Measurements from ENCODE around the gene SNTA1.
A peak's percentile ranks its signal among the peaks of the same experiment; 100 is the strongest.
"Not testable (repeated sequence)": the region's sequence is repeated elsewhere in the genome, so short reads cannot be mapped to it uniquely, and the experiment has no call there.

SNTA1 gene

GRCh38 chr20:33393609-33394008 lies 50.0 kb downstream of the SNTA1 start:
- DNase-seq (ENCODE audit: low spot score), result no peak

- no peak for DNase-seq (ENCODE audit: low spot score)
Measured at GRCh38 chr20:33391722-33392415, 51.7 kb downstream of the SNTA1 start.

- not testable (repeated sequence) for DNase-seq (ENCODE audit: low spot score)
Measured at GRCh38 chr20:33389326-33389725, 54.2 kb downstream of the SNTA1 start.

DNA sequence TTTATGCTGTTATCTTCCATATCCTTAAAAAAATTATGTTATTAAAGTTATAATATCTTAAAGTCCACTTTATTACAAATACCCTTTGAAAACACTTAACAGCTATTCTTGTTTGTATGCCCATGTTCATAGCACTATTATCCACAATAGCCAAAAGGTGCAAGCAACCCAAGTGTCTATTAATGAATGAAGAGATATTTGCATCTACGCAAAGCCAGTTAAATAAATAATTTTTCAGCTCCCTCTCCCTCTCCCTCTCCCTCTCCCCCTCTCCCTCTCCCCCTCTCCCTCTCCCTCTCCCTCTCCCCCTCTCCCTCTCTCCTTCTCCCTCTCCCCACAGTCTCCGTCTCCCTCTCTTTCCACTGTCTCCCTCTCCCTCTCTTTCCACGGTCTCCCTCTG lies 55.3 kb downstream of the SNTA1 start:
- DNase-seq (ENCODE audit: low spot score), result no peak

DNA sequence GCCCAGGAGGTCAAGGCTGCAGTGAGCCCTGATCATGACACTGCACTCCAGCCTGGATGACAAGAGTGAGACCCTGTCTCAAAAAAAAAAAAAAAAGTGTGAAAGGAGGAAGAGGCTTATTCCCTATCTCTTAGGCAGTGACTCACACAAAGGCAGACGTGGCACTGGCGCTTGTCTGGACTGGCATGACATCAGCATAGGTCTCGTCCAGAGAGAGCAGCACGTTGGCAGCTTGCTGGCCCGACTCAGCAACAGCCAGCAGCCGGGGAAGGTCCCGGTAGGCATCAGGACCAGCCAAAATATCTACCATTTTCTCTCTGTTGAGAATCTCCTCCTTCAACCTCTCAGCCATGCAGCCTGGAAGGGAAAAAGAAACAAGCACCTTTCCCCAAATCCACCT lies 56.4 kb downstream of the SNTA1 start:
- no peak for DNase-seq (ENCODE audit: low spot score)

DNA sequence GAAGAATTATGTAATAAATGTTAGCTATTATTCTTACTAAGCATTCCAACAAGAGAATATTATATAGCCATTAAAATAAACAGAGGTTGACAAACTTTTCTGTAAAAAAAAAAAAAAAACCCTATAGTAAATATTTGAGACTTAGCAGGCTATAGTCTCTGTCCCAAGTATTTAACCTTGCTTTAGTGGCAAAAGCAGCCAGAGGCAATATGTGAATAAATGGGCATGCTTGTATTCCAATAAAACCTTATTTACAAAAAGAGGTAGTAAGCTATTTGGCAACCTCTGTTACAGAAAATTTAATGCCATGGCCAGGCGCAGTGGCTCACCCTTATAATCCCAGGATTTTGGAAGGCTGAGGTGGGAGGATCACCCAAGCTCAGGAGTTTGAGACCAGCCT lies 56.9 kb downstream of the SNTA1 start:
- no peak for DNase-seq (ENCODE audit: low spot score)

- DNase-seq (ENCODE audit: low spot score), result no peak
Measured at GRCh38 chr20:33377366-33377765, 66.2 kb downstream of the SNTA1 start.

- DNase-seq (ENCODE audit: low spot score), result peak; percentile 18
Measured at GRCh38 chr20:33373735-33374605, 69.6 kb downstream of the SNTA1 start.

- no peak for DNase-seq (ENCODE audit: low spot score)
Measured at GRCh38 chr20:33372993-33373441, 70.5 kb downstream of the SNTA1 start.

GRCh38 chr20:33370291-33370690 lies 73.3 kb downstream of the SNTA1 start:
- no peak for DNase-seq (ENCODE audit: low spot score)

DNA sequence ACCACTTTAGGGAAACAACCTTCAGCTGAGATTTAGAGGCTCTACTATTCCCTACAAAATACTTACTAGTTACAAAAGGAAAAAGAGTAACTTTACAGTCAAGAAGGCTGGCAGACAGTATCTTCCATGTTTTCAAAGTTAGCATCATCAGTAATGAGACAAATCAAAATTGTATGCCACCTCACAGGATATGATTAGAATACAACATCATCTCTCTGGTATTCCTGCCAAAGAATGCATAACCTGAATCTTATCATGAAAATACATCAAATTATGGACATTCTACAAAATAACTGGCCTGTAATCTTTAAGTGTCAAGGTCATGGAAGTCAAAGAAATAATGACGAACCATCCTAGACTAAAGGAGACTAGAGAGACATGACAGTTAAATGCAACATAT lies 80.7 kb downstream of the SNTA1 start:
- no peak for DNase-seq (ENCODE audit: low spot score)

- no peak for DNase-seq (ENCODE audit: low spot score)
Measured at GRCh38 chr20:33359399-33360261, 83.9 kb downstream of the SNTA1 start.
